ENCODE results near the gene CWH43. TPM values are rescaled to one million over a fixed set of nuclear protein-coding genes. Genes with fewer than 3 reads are reported as not detected.

CWH43 gene
- polyA plus RNA-seq, 3 donors: 5.5 to 8.0 (median 6.9) TPM

Other genes starting within 250 kb of the CWH43 start
- gene FRYL, start 206.0 kb upstream of the CWH43 start, polyA plus RNA-seq (ENCODE audit: insufficient read length in 3 of 3): 10 to 100 TPM; 43.2 to 52.5 (median 45.4) TPM
- 100 to 1,000 TPM; 243 to 279 (median 251) TPM for gene OCIAD1, start 155.2 kb upstream of the CWH43 start, polyA plus RNA-seq (ENCODE audit: insufficient read length in 3 of 3)
- gene OCIAD2, start 79.5 kb upstream of the CWH43 start, polyA plus RNA-seq (ENCODE audit: insufficient read length in 3 of 3): 100 to 1,000 TPM; 239 to 245 (median 239) TPM

Data from right renal cortex interstitium (tissue), 3 donors.